ENCODE data around the gene KIAA1549. TPM values are rescaled to one million over a fixed set of nuclear protein-coding genes. Genes with fewer than 3 reads are reported as not detected.

Gene KIAA1549
- total and polyA plus RNA-seq, 2 of the 8 experiments (the other 6 are each of a cell fraction or from before 2014, with no cell fraction given) = 6.5 to 17.3 TPM

DNA sequence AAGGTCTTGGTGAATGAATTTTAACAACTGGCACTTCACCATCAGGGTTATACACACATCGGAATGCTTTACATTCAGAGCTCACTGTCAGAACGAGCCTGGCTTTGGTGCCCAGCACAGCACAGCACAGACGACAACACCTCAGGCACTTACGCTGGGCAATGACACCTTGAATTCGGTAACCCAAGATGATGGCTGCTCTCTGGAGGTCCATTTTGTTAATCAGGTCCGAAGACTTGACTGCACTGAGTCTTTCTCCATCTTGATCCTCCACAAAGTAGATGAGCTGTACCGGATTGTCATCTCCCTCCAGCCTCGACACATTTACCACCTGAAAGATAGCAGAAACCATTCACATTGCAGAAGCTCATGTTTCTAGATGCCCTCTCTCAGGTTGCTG lies 82.4 kb downstream of the KIAA1549 start (continued):
- no peak for TF ChIP-seq TEAD4 (IDR thresholded peaks at IDR 0.05; ENCODE audit: low read depth, low read length)
- TF ChIP-seq SIX5 (IDR thresholded peaks at IDR 0.05; ENCODE audit: low read depth, low read length) = no peak
- TF ChIP-seq KDM4A (IDR thresholded peaks at IDR 0.05; ENCODE audit: low read depth, low read length, severe bottlenecking) = no peak
- TF ChIP-seq BACH1 (IDR thresholded peaks at IDR 0.05; ENCODE audit: low read length) = no peak

Measured in H1 (cell line).